ENCODE results near the gene DAPL1. TPM values are rescaled to one million over a fixed set of nuclear protein-coding genes. Genes with fewer than 3 reads are reported as not detected.

The DAPL1 gene
- total and polyA plus RNA-seq, 4 donors: 0.17 TPM; not detected in 3

DNA sequence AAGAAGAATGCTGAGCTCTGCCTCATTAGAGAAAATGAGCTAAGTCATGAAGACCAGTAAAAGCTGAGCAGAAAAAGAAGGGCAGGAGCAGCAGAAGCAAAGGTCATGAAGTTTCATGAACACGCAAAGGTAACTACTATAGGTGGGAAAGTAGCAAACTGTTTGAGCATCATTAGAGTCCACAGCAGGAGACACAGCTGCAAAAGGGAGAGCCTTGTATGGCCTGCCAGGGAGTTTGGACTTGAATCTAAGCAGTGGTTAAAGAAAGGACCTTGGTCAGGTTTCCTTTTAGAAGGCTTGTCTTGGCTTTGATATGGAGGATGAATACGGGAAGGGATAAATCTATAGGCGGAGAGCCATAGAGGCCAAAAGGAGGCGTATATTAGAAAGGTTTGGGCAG is 34.0 kb downstream of the DAPL1 start:
- Histone ChIP-seq H3K4me3 (no peak overlapping the region), H3K9ac (ENCODE audit: insufficient read depth in 1 of 2, low read length in 2 of 2) (no peak overlapping the region), H3K9me3 (ENCODE audit: control insufficient read depth in 4 of 4, insufficient read depth in 3 of 4, low read length in 3 of 4) (no peaks in the 10 kb centered on the region), H3K27me3 (ENCODE audit: control insufficient read depth in 3 of 3, insufficient read depth in 3 of 3, low read length in 2 of 3) (no peaks in the 10 kb centered on the region), H3K27ac (ENCODE audit: low read depth in 1 of 2, low read length in 1 of 2) (no peak overlapping the region), H3K4me1 (ENCODE audit: control insufficient read depth in 5 of 5, insufficient read depth in 5 of 5, low read length in 5 of 5) (no peaks in the 10 kb centered on the region), H3K36me3 (ENCODE audit: control insufficient read depth in 4 of 4, insufficient read depth in 4 of 4, low read length in 4 of 4) (no peaks in the 10 kb centered on the region)
- TF ChIP-seq, protein P1, sequence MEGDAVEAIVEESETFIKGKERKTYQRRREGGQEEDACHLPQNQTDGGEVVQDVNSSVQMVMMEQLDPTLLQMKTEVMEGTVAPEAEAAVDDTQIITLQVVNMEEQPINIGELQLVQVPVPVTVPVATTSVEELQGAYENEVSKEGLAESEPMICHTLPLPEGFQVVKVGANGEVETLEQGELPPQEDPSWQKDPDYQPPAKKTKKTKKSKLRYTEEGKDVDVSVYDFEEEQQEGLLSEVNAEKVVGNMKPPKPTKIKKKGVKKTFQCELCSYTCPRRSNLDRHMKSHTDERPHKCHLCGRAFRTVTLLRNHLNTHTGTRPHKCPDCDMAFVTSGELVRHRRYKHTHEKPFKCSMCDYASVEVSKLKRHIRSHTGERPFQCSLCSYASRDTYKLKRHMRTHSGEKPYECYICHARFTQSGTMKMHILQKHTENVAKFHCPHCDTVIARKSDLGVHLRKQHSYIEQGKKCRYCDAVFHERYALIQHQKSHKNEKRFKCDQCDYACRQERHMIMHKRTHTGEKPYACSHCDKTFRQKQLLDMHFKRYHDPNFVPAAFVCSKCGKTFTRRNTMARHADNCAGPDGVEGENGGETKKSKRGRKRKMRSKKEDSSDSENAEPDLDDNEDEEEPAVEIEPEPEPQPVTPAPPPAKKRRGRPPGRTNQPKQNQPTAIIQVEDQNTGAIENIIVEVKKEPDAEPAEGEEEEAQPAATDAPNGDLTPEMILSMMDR (IDR thresholded peaks at IDR 0.05; ENCODE audit: control extremely low read depth, extremely low read depth): no peak
- WGBS, 2 donors: 93 to 97% methylated on average over 4 of the region's 4 CpGs
- DNase-seq (no peak), ATAC-seq (ENCODE audit: insufficient read depth, low FRiP score) (no peak)

GRCh38 chr2:158830201-158830600 is 35.1 kb downstream of the DAPL1 start:
- TF ChIP-seq, protein P1 (IDR thresholded peaks at IDR 0.05; ENCODE audit: control extremely low read depth, extremely low read depth): no peak
- no peaks in the 10 kb centered on the region for H3K36me3 ChIP-seq (ENCODE audit: control insufficient read depth in 4 of 4, insufficient read depth in 4 of 4, low read length in 4 of 4)
- 78 to 87% methylated on average over 4 of the region's 4 CpGs for WGBS, 2 donors
- no peak overlapping the region for H3K4me3 ChIP-seq
- H3K9ac ChIP-seq (ENCODE audit: insufficient read depth in 1 of 2, low read length in 2 of 2): no peak overlapping the region
- ATAC-seq (ENCODE audit: insufficient read depth, low FRiP score) (no peak), DNase-seq (no peak)
- no peaks in the 10 kb centered on the region for H3K27me3 ChIP-seq (ENCODE audit: control insufficient read depth in 3 of 3, insufficient read depth in 3 of 3, low read length in 2 of 3)
- H3K9me3 ChIP-seq (ENCODE audit: control insufficient read depth in 4 of 4, insufficient read depth in 3 of 4, low read length in 3 of 4): no peaks in the 10 kb centered on the region
- H3K27ac ChIP-seq (ENCODE audit: low read depth in 1 of 2, low read length in 1 of 2): no peak overlapping the region
- no peaks in the 10 kb centered on the region for H3K4me1 ChIP-seq (ENCODE audit: control insufficient read depth in 5 of 5, insufficient read depth in 5 of 5, low read length in 5 of 5)

- no peak overlapping the region for H3K4me3 ChIP-seq
- H3K9me3 ChIP-seq (ENCODE audit: control insufficient read depth in 4 of 4, insufficient read depth in 3 of 4, low read length in 3 of 4): no peaks in the 10 kb centered on the region
- ATAC-seq (ENCODE audit: insufficient read depth, low FRiP score) (no peak), DNase-seq (no peak)
- no peak overlapping the region for H3K9ac ChIP-seq (ENCODE audit: insufficient read depth in 1 of 2, low read length in 2 of 2)
- no peaks in the 10 kb centered on the region for H3K36me3 ChIP-seq (ENCODE audit: control insufficient read depth in 4 of 4, insufficient read depth in 4 of 4, low read length in 4 of 4)
- 87 to 95% methylated on average over 3 of the region's 3 CpGs for WGBS, 2 donors
- no peaks in the 10 kb centered on the region for H3K27me3 ChIP-seq (ENCODE audit: control insufficient read depth in 3 of 3, insufficient read depth in 3 of 3, low read length in 2 of 3)
- H3K27ac ChIP-seq (ENCODE audit: low read depth in 1 of 2, low read length in 1 of 2): no peak overlapping the region
- TF ChIP-seq, protein P1 (IDR thresholded peaks at IDR 0.05; ENCODE audit: control extremely low read depth, extremely low read depth): no peak
- H3K4me1 ChIP-seq (ENCODE audit: control insufficient read depth in 5 of 5, insufficient read depth in 5 of 5, low read length in 5 of 5): no peaks in the 10 kb centered on the region
Observed at GRCh38 chr2:158835431-158835830, 40.3 kb downstream of the DAPL1 start.

DNA sequence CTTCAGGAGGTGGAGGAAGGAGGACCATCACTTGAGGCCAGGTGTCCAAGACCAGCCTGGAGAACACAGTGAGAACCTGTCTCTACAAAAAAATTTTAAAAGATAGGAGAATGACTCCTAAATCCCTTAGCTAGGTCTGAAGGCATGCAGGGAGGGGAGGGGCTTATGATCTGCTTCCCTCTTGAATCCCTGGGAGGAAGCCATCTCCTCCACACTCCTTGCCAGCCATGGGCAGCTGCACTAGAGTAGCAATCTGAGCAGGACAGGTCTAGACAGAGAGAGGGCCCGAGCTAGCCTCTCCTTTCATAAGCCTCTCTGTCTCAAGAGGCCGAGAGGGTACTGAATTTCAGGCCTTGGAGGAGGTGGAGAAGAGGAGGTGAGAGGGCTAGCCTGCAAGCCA is 42.5 kb downstream of the DAPL1 start:
- Histone ChIP-seq H3K9ac (ENCODE audit: insufficient read depth in 1 of 2, low read length in 2 of 2) (no peak overlapping the region), H3K36me3 (ENCODE audit: control insufficient read depth in 4 of 4, insufficient read depth in 4 of 4, low read length in 4 of 4) (no peaks in the 10 kb centered on the region), H3K27ac (ENCODE audit: low read depth in 1 of 2, low read length in 1 of 2) (no peak overlapping the region), H3K9me3 (ENCODE audit: control insufficient read depth in 4 of 4, insufficient read depth in 3 of 4, low read length in 3 of 4) (no peaks in the 10 kb centered on the region), H3K4me1 (ENCODE audit: control insufficient read depth in 5 of 5, insufficient read depth in 5 of 5, low read length in 5 of 5) (no peaks in the 10 kb centered on the region), H3K27me3 (ENCODE audit: control insufficient read depth in 3 of 3, insufficient read depth in 3 of 3, low read length in 2 of 3) (no peaks in the 10 kb centered on the region), H3K4me3 (no peak overlapping the region)
- ATAC-seq (ENCODE audit: insufficient read depth, low FRiP score): no peak
- WGBS, 2 donors: 77 to 83% methylated on average over 2 of the region's 2 CpGs
- no peak for DNase-seq
- TF ChIP-seq, protein P1 (IDR thresholded peaks at IDR 0.05; ENCODE audit: control extremely low read depth, extremely low read depth): no peak
